Measurements from ENCODE around the gene PNKP. TPM values are rescaled to one million over a fixed set of nuclear protein-coding genes. Genes with fewer than 3 reads are reported as not detected.

PNKP gene
- polyA plus RNA-seq, 1 experiment = 13.0 TPM

- Histone ChIP-seq H3K27ac (ENCODE audit: low read depth, low read length) (no peak overlapping the region), H3K27me3 (ENCODE audit: control insufficient read depth, insufficient read depth, low read length) (no peaks in the 10 kb centered on the region), H3K4me3 (ENCODE audit: low read depth, low read length) (no peak overlapping the region), H3K9me3 (ENCODE audit: control insufficient read depth, insufficient read depth, low read length) (no peaks in the 10 kb centered on the region; the same call in 1 of the 2 replicates)
- no peak for TF ChIP-seq CTCF (IDR thresholded peaks at IDR 0.05; ENCODE audit: low read depth, low read length)
- POLR2A ChIA-PET = interaction anchor here (0.7 kb wide), 1 partner anchor 10 kb away, joined by 3 read pairs; no protein-coding TSS in a partner anchor
- no peak for DNase-seq (ENCODE audit: low read depth, low spot score)
- CTCF ChIA-PET = interaction anchor here (0.8 kb wide), 1 partner anchor 272 kb away, joined by 3 read pairs; no protein-coding TSS in a partner anchor
These were observed 3.4 kb downstream of the PNKP start for GRCh38 chr19:49863935-49864320.

- CTCF ChIA-PET = interaction anchor here (0.8 kb wide), 1 partner anchor 272 kb away, joined by 3 read pairs; no protein-coding TSS in a partner anchor
- no peaks in the 10 kb centered on the region; the same call in 1 of the 2 replicates for H3K9me3 ChIP-seq (ENCODE audit: control insufficient read depth, insufficient read depth, low read length)
- TF ChIP-seq CTCF (IDR thresholded peaks at IDR 0.05; ENCODE audit: low read depth, low read length) = no peak
- no peak for DNase-seq (ENCODE audit: low read depth, low spot score)
- no peak overlapping the region for H3K4me3 ChIP-seq (ENCODE audit: low read depth, low read length)
- H3K27ac ChIP-seq (ENCODE audit: low read depth, low read length) = no peak overlapping the region
- no peaks in the 10 kb centered on the region for H3K27me3 ChIP-seq (ENCODE audit: control insufficient read depth, insufficient read depth, low read length)
- POLR2A ChIA-PET = interaction anchor here (0.7 kb wide), 1 partner anchor 9 kb away, joined by 3 read pairs; no protein-coding TSS in a partner anchor
These were observed 4.0 kb downstream of the PNKP start for GRCh38 chr19:49863254-49863934.

GRCh38 chr19:49862391-49863253, 4.8 kb downstream of the PNKP start:
- DNase-seq (ENCODE audit: low read depth, low spot score) = no peak
- TF ChIP-seq CTCF (IDR thresholded peaks at IDR 0.05; ENCODE audit: low read depth, low read length) = peak; percentile 36
- Histone ChIP-seq H3K4me3 (ENCODE audit: low read depth, low read length) (no peak overlapping the region), H3K27ac (ENCODE audit: low read depth, low read length) (no peak overlapping the region), H3K9me3 (ENCODE audit: control insufficient read depth, insufficient read depth, low read length) (no peaks in the 10 kb centered on the region; the same call in 1 of the 2 replicates), H3K27me3 (ENCODE audit: control insufficient read depth, insufficient read depth, low read length) (no peaks in the 10 kb centered on the region)
- CTCF ChIA-PET = interaction anchor here (0.8 kb wide), 1 partner anchor 273 kb away, joined by 3 read pairs; no protein-coding TSS in a partner anchor
- POLR2A ChIA-PET = no interaction called here

GRCh38 chr19:49861541-49862378, 5.6 kb downstream of the PNKP start:
- ChIA-PET CTCF (no interaction called here), POLR2A (interaction anchor here (1.2 kb wide), 1 partner anchor 52 kb away, joined by 3 read pairs; no protein-coding TSS in a partner anchor)
- Histone ChIP-seq H3K27me3 (ENCODE audit: control insufficient read depth, insufficient read depth, low read length) (no peaks in the 10 kb centered on the region), H3K9me3 (ENCODE audit: control insufficient read depth, insufficient read depth, low read length) (no peaks in the 10 kb centered on the region; the same call in 1 of the 2 replicates), H3K4me3 (ENCODE audit: low read depth, low read length) (no peak overlapping the region), H3K27ac (ENCODE audit: low read depth, low read length) (no peak overlapping the region)
- TF ChIP-seq CTCF (IDR thresholded peaks at IDR 0.05; ENCODE audit: low read depth, low read length) = no peak
- DNase-seq (ENCODE audit: low read depth, low spot score) = no peak
